HG03469 (cell line): Measurements from ENCODE around the gene ZMPSTE24.
A peak's percentile ranks its signal among the peaks of the same experiment; 100 is the strongest.

Source experiments
- ATAC-seq: cut with Tn5 transposase; IDR thresholded peaks from one replicate; pipeline ENCODE4 v1.9.1; 2021; ENCODE audit warnings: mild to moderate bottlenecking, moderate library complexity, moderate number of reproducible peaks; ENCODE audit not compliant: unreplicated experiment

The ZMPSTE24 gene

DNA sequence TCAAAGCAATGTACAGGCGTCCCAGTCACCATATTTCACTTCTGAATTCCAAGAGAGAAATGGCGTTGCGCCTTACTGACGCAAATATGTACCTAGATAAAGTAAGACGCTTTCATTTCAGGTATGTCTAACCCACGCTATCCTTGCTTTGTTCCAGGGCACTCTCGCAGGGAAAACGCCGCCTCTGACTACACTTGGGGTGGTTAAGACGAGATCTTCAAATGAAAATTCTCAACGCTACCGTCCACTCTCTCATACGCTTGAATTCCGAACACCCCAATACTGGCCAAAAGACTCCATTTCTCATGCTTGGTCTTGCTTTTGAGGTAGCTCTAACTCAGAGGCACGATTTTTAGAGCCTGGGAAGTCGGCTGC, 736 bp upstream of the ZMPSTE24 start:
- ATAC-seq, result peak; percentile 3

- no peak for ATAC-seq
Observed at GRCh38 chr1:40258445-40258769, 371 bp downstream of the ZMPSTE24 start.

DNA sequence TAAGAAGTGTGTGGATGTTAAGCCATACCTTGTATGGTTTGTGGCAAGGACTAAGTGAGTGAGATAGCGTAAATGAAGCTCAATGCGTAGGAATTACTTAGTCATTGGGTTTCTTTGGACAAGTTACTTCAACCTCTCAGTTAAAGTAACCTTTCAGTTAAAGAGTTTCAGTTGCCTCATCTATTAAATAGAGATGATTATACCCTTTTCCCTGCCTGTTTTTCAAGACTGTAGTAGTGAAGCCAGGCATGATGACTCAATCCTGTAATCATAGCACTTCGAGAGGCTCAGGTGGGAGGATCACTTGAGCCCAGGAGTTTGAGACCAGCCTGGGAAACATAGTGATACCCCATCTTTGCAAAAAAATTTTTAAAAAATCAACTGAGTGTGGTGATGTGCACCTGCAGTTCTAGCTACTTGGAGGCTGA, 6.3 kb downstream of the ZMPSTE24 start:
- no peak for ATAC-seq

DNA sequence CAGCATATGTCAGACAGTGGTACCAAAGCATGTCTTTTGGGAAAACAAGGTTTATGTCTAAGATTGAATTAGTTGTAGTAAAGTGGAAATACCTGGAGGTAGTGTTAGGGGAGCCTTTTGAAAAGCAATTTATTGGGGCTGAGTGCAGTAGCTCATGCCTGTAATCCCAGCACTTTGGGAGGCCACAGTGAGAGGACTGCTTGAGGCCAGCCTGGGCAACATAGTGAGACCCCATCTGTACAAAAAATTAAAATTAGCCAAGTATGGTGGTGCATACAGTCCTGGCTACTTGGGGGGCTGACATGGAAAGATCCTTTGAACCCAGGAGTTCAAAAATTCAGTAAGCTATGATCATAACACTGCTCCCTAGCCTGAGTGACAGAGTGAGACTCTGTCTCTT, 7.3 kb downstream of the ZMPSTE24 start:
- ATAC-seq, result no peak

GRCh38 chr1:40265919-40266318, 7.9 kb downstream of the ZMPSTE24 start:
- ATAC-seq, result no peak

DNA sequence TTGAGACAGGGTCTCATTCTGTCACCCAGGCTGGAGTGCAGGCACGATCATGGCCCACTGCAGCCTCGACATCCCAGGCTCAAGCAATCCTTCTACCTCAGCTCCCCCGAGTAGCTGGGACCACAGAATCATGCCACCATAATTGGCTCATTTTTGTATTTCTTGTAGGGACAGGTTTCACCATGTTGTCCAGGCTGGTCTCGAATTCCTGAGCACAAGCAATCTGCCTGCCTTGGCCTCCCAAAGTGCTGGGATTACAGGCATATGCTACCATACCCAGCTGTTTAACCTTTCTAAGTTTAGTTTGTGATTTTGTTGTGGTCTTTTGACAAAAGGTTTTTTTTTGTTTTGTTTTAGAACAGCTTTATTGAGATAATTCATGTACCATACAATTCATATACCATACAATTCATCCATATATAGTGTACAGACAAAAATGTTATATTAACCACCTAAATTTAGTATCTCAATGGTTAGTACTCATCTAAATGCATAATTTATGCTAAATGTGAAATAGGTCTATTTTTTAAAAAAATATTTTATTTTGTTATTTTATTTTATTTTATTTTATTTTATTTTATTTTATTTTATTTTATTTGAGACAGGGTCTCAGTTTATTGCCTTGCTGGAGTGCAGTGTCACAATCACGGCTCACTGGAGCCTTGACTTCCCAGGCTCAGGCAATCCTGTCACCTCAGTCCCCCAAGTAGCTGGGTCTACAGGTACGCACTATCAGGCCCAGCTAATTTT, 8.9 kb downstream of the ZMPSTE24 start:
- ATAC-seq, result no peak

DNA sequence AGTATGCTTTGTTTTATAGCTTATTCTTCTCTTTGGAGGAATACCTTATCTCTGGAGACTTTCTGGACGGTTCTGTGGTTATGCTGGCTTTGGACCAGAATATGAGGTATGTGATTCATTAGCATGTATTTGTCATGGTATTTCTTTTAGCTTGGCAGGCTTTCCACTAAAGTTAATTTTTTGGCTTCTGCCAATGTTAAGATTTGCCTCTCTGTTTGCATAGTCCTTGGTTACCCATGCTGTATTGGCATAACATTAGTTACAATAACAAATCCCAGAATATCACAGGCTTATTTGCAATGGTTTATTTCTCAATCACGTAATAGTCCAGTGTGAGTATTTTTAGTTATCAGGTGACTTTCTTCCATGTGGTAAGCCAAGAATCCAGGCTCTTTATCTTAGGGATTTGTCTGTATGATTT, 9.7 kb downstream of the ZMPSTE24 start:
- no peak for ATAC-seq

- ATAC-seq, result no peak
Observed at GRCh38 chr1:40268211-40268610, 10.2 kb downstream of the ZMPSTE24 start.

GRCh38 chr1:40270152-40270834, 12.3 kb downstream of the ZMPSTE24 start:
- ATAC-seq, result no peak

- no peak for ATAC-seq
Observed at GRCh38 chr1:40272653-40273213, 14.7 kb downstream of the ZMPSTE24 start.

DNA sequence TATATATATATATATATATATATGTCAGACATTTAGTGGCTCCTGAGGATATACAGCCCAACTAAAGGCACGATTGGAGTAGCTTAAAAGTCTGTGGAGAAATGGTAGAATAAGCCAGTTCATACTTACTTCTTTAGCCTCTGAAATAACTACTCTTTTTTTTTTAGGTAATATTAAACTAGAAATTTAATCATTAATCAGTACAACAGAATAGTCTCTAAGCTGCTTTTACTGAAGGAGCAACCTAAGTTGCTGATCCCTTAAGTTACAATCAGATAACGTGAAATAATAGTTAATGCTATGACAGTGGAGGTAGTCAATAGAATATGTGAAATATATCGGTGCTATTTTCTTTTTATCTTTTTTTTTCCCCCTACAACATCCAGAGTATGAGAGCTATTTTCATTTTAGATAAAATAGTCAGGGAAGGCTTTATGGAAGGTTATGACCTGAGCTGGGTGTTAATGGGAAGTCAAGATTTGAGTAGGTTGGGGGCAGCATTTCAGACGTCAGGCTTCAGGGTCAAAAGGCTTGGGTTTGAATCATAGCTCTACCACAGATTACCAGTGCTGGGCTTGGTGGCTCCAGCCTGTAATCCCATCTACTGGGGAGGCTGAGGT, 15.6 kb downstream of the ZMPSTE24 start:
- no peak for ATAC-seq

GRCh38 chr1:40274331-40274730, 16.3 kb downstream of the ZMPSTE24 start:
- ATAC-seq, result no peak

DNA sequence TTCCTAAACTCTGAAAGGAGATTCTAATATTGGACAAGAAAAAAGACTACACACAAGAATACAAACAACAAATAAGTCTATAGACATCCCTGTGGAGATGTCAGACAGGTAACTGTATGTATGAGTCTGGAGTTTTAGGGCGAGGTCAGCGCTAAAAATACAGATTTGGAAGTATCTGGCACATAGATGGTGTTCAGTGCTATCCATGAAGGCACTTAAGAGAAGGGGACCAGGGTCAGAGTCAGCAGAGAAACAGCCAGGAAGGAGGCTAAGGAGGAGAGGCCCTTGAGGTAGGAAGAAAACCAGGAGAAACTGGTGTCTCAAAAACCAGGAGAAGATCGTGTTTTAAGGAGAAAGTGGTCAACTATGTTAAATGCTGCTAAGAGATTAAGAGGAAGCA, 18.1 kb downstream of the ZMPSTE24 start:
- no peak for ATAC-seq

- ATAC-seq, result no peak
Observed at GRCh38 chr1:40281853-40282252, 23.8 kb downstream of the ZMPSTE24 start.

DNA sequence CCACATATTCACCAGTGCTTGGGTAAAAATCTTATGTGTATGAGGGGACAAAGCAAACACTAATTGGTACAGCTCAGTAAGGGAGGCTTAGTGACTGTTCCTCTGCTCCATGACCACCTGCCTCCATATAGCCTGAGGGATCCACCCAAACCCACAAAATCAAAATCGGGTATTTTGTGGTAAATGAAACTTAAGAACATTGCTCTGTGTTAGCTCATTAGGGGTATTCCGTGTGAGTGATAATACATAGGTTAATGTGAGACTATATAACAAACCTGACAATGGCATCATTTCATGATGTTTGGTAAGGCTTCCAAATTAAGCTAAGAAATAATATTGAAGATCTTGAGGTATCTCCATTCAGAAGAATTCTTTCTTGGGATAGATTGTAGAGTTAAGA, 33.3 kb downstream of the ZMPSTE24 start:
- ATAC-seq, result no peak

GRCh38 chr1:40299366-40300248, 41.6 kb downstream of the ZMPSTE24 start:
- no peak for ATAC-seq

DNA sequence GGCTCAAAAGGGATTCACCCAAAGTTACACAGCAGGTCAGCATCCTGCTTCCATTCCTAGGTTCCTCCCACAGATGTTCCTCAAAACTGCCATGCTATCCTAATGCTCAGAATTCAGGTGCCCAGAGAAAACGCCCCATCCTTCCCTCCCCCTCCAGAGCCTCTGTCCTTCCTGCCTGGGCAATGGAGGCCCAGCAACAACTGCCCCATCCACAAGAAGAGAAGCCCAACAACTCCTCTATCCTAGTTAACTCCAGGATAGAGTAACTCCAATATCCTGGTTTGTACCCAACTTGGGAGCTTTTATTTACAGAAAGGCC, 42.2 kb downstream of the ZMPSTE24 start:
- ATAC-seq, result no peak

- no peak for ATAC-seq
Observed at GRCh38 chr1:40300651-40301050, 42.6 kb downstream of the ZMPSTE24 start.

- ATAC-seq, result no peak
Observed at GRCh38 chr1:40301066-40301465, 43.0 kb downstream of the ZMPSTE24 start.

GRCh38 chr1:40301541-40302299, 43.7 kb downstream of the ZMPSTE24 start:
- ATAC-seq, result no peak
